GM21526 (cell line): Measurements from ENCODE around the gene SRPK1.

ENCODE experiments used
- ATAC-seq: cut with Tn5 transposase; IDR thresholded peaks from one replicate; pipeline ENCODE4 v1.9.1; 2021; ENCODE audit warnings: moderate library complexity; ENCODE audit not compliant: unreplicated experiment, low FRiP score

Gene SRPK1

GRCh38 chr6:35905141-35905785, 15.6 kb downstream of the SRPK1 start:
- no peak for ATAC-seq

GRCh38 chr6:35903679-35904078, 17.2 kb downstream of the SRPK1 start:
- ATAC-seq, result no peak

- no peak for ATAC-seq
Measured at GRCh38 chr6:35900448-35900847, 20.4 kb downstream of the SRPK1 start.

GRCh38 chr6:35898003-35898402, 22.9 kb downstream of the SRPK1 start:
- ATAC-seq, result no peak

GRCh38 chr6:35897486-35897885, 23.4 kb downstream of the SRPK1 start:
- ATAC-seq, result no peak

GRCh38 chr6:35897036-35897435, 23.9 kb downstream of the SRPK1 start:
- ATAC-seq, result no peak

- no peak for ATAC-seq
Measured at GRCh38 chr6:35896228-35896627, 24.7 kb downstream of the SRPK1 start.

- ATAC-seq, result no peak
Measured at GRCh38 chr6:35895560-35895959, 25.3 kb downstream of the SRPK1 start.

GRCh38 chr6:35894776-35895175, 26.1 kb downstream of the SRPK1 start:
- no peak for ATAC-seq

GRCh38 chr6:35893246-35893645, 27.7 kb downstream of the SRPK1 start:
- no peak for ATAC-seq

- ATAC-seq, result no peak
Measured at GRCh38 chr6:35892482-35892881, 28.4 kb downstream of the SRPK1 start.

- no peak for ATAC-seq
Measured at GRCh38 chr6:35879151-35879550, 41.7 kb downstream of the SRPK1 start.

GRCh38 chr6:35876902-35877301, 44.0 kb downstream of the SRPK1 start:
- ATAC-seq, result no peak

- ATAC-seq, result no peak
Measured at GRCh38 chr6:35874730-35875129, 46.2 kb downstream of the SRPK1 start.

- no peak for ATAC-seq
Measured at GRCh38 chr6:35859367-35859766, 61.5 kb downstream of the SRPK1 start.

- ATAC-seq, result no peak
Measured at GRCh38 chr6:35857853-35858252, 63.0 kb downstream of the SRPK1 start.

- no peak for ATAC-seq
Measured at GRCh38 chr6:35856250-35856649, 64.6 kb downstream of the SRPK1 start.

GRCh38 chr6:35852994-35853393, 67.9 kb downstream of the SRPK1 start:
- no peak for ATAC-seq

GRCh38 chr6:35850208-35850607, 70.7 kb downstream of the SRPK1 start:
- ATAC-seq, result no peak

- ATAC-seq, result no peak
Measured at GRCh38 chr6:35844290-35844689, 76.6 kb downstream of the SRPK1 start.

- no peak for ATAC-seq
Measured at GRCh38 chr6:35842381-35842780, 78.5 kb downstream of the SRPK1 start.

GRCh38 chr6:35839019-35839418, 81.9 kb downstream of the SRPK1 start:
- no peak for ATAC-seq

- no peak for ATAC-seq
Measured at GRCh38 chr6:35833536-35833935, 87.4 kb downstream of the SRPK1 start.
